ENCODE results near the gene GPR162. TPM values are rescaled to one million over a fixed set of nuclear protein-coding genes. Genes with fewer than 3 reads are reported as not detected.

The GPR162 gene
- total RNA-seq, 4 donors from 2014 or later: 0.47 to 2.1 (median 1.0) TPM

GRCh38 chr12:6823182-6824084, 1.8 kb downstream of the GPR162 start:
- WGBS: 66% methylated on average over 6 of the region's 12 CpGs
- no peak for TF ChIP-seq POLR2A (IDR thresholded peaks at IDR 0.05)
- TF ChIP-seq, protein P1, sequence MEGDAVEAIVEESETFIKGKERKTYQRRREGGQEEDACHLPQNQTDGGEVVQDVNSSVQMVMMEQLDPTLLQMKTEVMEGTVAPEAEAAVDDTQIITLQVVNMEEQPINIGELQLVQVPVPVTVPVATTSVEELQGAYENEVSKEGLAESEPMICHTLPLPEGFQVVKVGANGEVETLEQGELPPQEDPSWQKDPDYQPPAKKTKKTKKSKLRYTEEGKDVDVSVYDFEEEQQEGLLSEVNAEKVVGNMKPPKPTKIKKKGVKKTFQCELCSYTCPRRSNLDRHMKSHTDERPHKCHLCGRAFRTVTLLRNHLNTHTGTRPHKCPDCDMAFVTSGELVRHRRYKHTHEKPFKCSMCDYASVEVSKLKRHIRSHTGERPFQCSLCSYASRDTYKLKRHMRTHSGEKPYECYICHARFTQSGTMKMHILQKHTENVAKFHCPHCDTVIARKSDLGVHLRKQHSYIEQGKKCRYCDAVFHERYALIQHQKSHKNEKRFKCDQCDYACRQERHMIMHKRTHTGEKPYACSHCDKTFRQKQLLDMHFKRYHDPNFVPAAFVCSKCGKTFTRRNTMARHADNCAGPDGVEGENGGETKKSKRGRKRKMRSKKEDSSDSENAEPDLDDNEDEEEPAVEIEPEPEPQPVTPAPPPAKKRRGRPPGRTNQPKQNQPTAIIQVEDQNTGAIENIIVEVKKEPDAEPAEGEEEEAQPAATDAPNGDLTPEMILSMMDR (IDR thresholded peaks at IDR 0.05): no peak
- TF ChIP-seq POLR2AphosphoS5 (IDR thresholded peaks at IDR 0.05): no peak
- TF ChIP-seq EP300 (IDR thresholded peaks at IDR 0.05): no peak
- Histone ChIP-seq H3K4me1 (peaks cover 41% of the 10 kb centered on the region), H3K9me3 (no peaks in the 10 kb centered on the region), H3K4me3 (no peak overlapping the region), H3K27me3 (peaks cover 42% of the 10 kb centered on the region), H3K36me3 (no peaks in the 10 kb centered on the region), H3K27ac (no peak overlapping the region)
- no peak for DNase-seq (ENCODE audit: low spot score in 2 of 2)

DNA sequence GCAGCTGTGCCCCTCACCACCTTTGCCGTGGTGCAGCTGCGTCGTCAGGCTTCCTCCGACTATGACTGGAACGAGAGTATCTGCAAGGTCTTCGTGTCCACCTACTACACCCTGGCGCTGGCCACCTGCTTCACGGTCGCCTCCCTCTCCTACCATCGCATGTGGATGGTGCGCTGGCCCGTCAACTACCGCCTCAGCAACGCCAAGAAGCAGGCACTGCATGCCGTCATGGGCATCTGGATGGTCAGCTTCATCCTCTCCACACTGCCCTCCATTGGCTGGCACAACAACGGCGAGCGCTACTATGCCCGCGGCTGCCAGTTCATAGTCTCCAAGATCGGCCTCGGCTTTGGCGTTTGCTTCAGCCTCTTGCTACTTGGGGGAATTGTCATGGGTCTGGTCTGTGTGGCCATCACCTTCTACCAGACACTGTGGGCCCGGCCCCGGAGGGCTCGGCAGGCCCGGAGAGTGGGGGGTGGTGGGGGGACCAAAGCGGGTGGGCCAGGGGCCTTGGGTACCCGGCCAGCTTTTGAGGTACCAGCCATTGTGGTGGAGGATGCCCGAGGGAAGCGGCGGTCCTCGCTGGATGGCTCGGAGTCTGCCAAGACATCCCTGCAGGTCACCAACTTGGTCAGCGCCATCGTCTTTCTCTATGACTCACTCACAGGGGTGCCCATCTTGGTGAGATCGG, 2.6 kb downstream of the GPR162 start:
- Histone ChIP-seq H3K4me3 (no peak overlapping the region), H3K36me3 (no peaks in the 10 kb centered on the region), H3K9me3 (no peaks in the 10 kb centered on the region), H3K27me3 (peaks cover 42% of the 10 kb centered on the region), H3K4me1 (peaks cover 47% of the 10 kb centered on the region), H3K27ac (no peak overlapping the region)
- DNase-seq (ENCODE audit: low spot score in 2 of 2): no peak
- WGBS: 85% methylated on average over 28 of the region's 37 CpGs
- TF ChIP-seq POLR2A (IDR thresholded peaks at IDR 0.05) (no peak), EP300 (IDR thresholded peaks at IDR 0.05) (no peak)

DNA sequence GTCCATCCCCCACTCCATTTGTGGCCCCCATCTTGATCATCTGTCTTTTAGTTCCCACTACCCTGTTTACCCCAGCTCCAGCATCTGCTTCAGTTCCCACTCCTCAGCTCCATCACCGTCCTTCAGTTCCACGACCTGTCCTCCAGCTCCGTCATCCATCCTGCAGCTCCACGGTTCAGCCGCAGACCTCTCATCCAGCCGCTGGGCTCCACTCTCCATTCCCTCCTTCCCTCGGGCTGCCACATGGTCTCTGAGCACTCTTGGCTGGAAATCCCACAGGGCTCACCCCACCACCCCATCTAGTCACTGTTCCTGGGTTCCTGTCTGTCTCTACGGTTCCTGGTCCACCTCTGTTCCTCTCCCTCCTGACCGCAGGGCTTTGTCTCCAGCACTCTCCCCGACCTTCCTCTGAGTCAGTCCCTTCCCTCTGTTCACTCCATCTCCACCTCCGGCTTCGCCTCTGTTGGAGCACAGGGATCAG, 3.3 kb downstream of the GPR162 start:
- no peak for DNase-seq (ENCODE audit: low spot score in 2 of 2)
- 45% methylated on average over 12 of the region's 12 CpGs for WGBS
- H3K27me3 ChIP-seq: peaks cover 42% of the 10 kb centered on the region
- no peak overlapping the region for H3K27ac ChIP-seq
- no peaks in the 10 kb centered on the region for H3K9me3 ChIP-seq
- H3K4me3 ChIP-seq: no peak overlapping the region
- no peaks in the 10 kb centered on the region for H3K36me3 ChIP-seq
- H3K4me1 ChIP-seq: peaks cover 54% of the 10 kb centered on the region
- TF ChIP-seq EP300 (IDR thresholded peaks at IDR 0.05) (no peak), POLR2AphosphoS5 (IDR thresholded peaks at IDR 0.05) (no peak), POLR2A (IDR thresholded peaks at IDR 0.05) (no peak)
- TF ChIP-seq, protein P1 (IDR thresholded peaks at IDR 0.05): no peak

DNA sequence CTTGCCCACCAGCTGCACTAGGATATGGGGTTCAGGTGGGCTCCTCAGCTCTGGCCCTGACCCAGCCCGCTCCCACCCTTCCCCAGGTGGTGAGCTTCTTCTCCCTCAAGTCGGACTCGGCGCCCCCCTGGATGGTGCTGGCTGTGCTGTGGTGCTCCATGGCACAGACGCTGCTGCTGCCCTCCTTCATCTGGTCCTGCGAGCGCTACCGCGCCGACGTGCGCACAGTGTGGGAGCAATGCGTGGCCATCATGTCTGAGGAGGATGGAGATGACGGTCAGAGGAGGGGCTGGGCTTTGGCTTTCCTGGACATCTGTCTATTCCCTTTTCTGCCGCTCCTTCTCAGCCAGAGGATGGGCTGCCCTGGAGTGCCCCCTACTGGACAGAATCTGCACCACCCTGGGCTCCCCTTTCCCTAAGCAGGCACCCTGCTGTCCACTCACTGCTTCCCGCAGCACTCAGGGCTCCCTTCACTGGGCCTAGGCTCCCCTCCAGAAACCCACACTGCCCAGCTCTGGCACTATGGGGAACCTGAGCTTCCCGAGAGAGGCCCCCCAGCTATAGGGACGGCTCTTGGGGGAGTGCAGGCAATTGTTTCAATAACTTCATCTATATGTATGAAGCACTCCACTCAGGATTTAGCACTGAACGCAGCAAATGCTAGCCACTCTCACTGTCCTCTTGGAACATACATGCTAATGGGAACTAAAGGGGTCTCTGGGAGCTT, 3.9 kb downstream of the GPR162 start:
- 11% methylated on average over 14 of the region's 19 CpGs for WGBS
- Histone ChIP-seq H3K9me3 (no peaks in the 10 kb centered on the region), H3K27ac (no peak overlapping the region), H3K36me3 (no peaks in the 10 kb centered on the region), H3K27me3 (peaks cover 42% of the 10 kb centered on the region), H3K4me1 (peaks cover 55% of the 10 kb centered on the region), H3K4me3 (no peak overlapping the region)
- DNase-seq (ENCODE audit: low spot score in 2 of 2): peak; percentile 92
- TF ChIP-seq, protein P1 (IDR thresholded peaks at IDR 0.05): peak; percentile 79 to 89
- TF ChIP-seq POLR2A (IDR thresholded peaks at IDR 0.05): no peak

DNA sequence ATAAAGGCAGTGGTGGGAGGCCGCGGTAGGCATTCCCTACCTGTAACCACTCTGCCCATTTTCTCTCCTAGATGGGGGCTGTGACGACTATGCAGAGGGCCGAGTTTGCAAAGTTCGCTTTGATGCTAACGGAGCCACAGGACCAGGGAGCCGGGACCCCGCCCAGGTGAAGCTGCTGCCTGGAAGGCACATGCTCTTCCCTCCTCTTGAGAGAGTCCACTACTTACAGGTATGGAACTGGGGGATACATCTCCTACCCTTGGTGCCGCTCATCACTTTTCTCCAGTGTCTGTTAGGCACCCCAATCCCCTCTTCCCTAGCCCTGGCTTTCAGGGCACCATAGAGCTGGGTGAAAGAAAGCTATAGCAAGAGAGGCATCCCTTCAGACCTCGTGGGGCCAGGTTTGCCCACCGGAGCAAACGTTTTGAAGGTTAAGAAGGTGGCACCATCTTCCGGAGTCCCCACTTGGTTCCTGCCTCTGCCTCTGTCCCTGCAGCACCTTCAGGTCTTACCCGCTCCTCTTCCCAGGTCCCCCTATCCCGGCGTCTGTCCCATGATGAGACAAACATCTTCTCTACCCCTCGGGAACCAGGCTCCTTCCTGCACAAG, 4.6 kb downstream of the GPR162 start:
- Histone ChIP-seq H3K27me3 (peaks cover 42% of the 10 kb centered on the region), H3K4me1 (peaks cover 50% of the 10 kb centered on the region)
- DNase-seq (ENCODE audit: low spot score in 2 of 2): peak in 1 of 2 donors; percentile 69

More for the DNA sequence above, 4.6 kb downstream of the GPR162 start:
- no peak overlapping the region for H3K4me3 ChIP-seq
- WGBS: 76% methylated on average over 17 of the region's 17 CpGs
- no peak overlapping the region for H3K27ac ChIP-seq
- TF ChIP-seq POLR2AphosphoS5 (IDR thresholded peaks at IDR 0.05) (no peak), POLR2A (IDR thresholded peaks at IDR 0.05) (no peak), EP300 (IDR thresholded peaks at IDR 0.05) (no peak)
- TF ChIP-seq, protein P1 (IDR thresholded peaks at IDR 0.05): no peak
- H3K9me3 ChIP-seq: no peaks in the 10 kb centered on the region
- H3K36me3 ChIP-seq: peaks cover 3% of the 10 kb centered on the region

All from suprapubic skin (tissue), 4 donors.